ENCODE data around the gene GAPDH.
"Not testable (repeated sequence)": the region's sequence is repeated elsewhere in the genome, so short reads cannot be mapped to it uniquely, and the experiment has no call there.

DNA sequence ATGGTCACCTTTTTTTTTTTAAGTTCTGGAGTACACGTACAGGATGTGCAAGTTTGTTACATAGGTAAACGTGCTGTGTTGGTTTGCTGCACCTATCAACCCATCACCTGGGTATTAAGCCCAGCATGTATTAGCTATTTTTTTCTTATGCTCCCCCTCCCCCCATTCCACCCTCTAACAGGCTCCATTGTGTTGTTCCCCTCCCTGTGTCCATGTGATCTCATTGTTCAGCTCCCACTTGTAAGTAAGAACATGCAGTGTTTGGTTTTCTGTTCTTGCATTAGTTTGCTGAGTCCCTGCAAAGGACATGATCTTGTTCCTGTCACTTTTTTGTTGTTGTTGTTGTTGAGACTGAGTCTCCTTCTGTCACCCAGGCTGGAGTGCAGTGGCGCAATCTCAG, 37.0 kb upstream of the GAPDH start:
- not testable (repeated sequence) for TF ChIP-seq EZH2 (IDR thresholded peaks at IDR 0.05; ENCODE audit: borderline replicate concordance, insufficient read depth, low read depth, low read length, poor library complexity, severe bottlenecking)
- TF ChIP-seq, protein P1, sequence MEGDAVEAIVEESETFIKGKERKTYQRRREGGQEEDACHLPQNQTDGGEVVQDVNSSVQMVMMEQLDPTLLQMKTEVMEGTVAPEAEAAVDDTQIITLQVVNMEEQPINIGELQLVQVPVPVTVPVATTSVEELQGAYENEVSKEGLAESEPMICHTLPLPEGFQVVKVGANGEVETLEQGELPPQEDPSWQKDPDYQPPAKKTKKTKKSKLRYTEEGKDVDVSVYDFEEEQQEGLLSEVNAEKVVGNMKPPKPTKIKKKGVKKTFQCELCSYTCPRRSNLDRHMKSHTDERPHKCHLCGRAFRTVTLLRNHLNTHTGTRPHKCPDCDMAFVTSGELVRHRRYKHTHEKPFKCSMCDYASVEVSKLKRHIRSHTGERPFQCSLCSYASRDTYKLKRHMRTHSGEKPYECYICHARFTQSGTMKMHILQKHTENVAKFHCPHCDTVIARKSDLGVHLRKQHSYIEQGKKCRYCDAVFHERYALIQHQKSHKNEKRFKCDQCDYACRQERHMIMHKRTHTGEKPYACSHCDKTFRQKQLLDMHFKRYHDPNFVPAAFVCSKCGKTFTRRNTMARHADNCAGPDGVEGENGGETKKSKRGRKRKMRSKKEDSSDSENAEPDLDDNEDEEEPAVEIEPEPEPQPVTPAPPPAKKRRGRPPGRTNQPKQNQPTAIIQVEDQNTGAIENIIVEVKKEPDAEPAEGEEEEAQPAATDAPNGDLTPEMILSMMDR (IDR thresholded peaks at IDR 0.05), result not testable (repeated sequence)

All from B cell (primary cell).